ENCODE data around the gene OTC.

Gene OTC

GRCh38 chrX:38357747-38358673 is 5.6 kb downstream of the OTC start:
- no peak for DNase-seq (ENCODE audit: low read depth in 2 of 2)

DNA sequence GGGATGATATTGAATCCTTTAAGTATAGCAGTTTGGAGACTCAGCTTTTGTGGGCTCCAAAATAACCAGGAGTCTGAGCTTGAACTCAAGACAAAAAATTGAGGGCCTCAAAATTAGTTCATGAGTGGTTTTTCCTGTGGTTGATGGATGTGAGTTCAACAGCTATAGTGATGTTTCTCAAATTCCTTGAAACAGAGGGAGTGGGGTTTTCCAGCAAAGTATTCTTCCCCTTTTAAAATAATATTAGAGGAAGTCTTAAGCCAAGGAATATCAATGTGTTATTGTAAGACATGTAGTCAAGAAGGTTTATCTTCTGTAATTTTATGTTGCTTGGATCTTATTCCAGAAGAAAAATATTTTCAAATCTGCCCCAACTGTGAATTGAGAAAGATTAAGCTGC is 10.6 kb downstream of the OTC start:
- DNase-seq (ENCODE audit: low read depth in 2 of 2): no peak

DNA sequence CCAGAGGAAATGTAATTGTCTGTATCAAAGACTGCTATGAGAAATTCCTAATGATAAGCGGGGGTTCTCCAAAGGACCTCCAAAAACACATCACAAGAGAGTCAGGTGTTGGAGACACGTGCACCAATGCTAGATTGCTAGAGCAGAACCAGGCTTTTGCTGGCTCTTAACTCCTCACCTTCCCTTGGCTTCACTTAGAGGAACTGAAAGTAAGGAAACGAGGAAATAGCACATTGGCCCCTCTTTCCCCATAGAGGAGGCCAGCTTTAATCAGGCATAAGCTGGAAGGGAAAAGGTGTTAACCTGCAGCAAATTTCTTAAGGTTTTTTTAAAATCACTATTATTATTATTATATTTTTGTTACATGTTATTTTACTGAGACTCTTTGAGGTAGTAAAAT is 13.6 kb downstream of the OTC start:
- DNase-seq (ENCODE audit: low read depth in 2 of 2): no peak

GRCh38 chrX:38368774-38369173 is 16.4 kb downstream of the OTC start:
- no peak for DNase-seq (ENCODE audit: low read depth in 2 of 2)

- no peak for DNase-seq (ENCODE audit: low read depth in 2 of 2)
These were observed 19.2 kb downstream of the OTC start for GRCh38 chrX:38371641-38372040.

DNA sequence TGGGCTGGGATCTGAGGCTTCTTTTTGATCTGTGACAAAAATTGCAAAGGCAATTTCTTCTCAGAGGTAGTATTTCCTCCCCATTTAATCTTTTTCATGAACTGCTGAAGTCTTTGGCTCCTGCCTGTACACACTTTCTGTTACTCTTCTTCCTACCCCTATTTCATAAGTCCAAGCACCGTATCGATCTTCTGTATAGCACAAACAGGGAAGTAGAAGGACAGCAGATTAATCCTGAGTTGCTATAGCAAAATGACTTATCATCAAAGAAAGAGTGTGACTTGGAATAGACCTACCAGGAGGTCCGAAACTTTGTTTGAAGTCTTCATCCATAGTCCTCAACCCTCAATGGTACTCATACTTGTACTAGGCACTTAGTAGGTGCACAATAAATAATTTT is 22.0 kb downstream of the OTC start:
- no peak for DNase-seq (ENCODE audit: low read depth in 2 of 2)

- no peak for DNase-seq (ENCODE audit: low read depth in 2 of 2)
These were observed 23.5 kb downstream of the OTC start for GRCh38 chrX:38375891-38376290.

GRCh38 chrX:38376747-38377146 is 24.3 kb downstream of the OTC start:
- no peak for DNase-seq (ENCODE audit: low read depth in 2 of 2)

GRCh38 chrX:38379088-38379487 is 26.7 kb downstream of the OTC start:
- no peak for DNase-seq (ENCODE audit: low read depth in 2 of 2)

GRCh38 chrX:38382663-38383062 is 30.3 kb downstream of the OTC start:
- DNase-seq (ENCODE audit: low read depth in 2 of 2): no peak

DNA sequence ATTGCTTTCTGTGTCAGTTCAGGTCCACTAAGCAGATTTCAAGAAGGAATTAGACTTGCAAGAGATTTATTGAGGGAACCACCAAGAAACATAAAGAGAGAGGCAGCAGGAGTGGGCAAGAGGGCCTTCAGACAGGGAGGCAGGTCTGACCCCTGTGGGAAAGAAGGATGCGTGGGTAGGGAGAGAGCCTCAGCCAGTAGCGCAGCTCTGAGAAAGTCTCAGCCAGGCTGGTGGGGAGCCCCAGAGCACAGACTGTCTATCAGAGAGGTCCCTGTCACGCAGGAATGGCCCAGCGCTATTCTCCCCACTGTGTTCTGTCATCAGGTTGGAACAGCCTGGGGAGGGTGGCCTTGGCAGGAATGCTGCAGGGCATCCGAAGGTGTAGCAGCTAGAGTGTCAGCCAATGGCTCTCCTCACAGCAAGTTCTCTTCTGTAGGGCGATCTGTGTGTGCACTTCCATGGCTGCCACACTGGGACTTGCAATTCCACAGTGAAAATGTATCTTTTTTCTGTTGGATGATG is 48.0 kb downstream of the OTC start:
- no peak for DNase-seq (ENCODE audit: low read depth in 2 of 2)

- no peak for DNase-seq (ENCODE audit: low read depth in 2 of 2)
These were observed 49.7 kb downstream of the OTC start for GRCh38 chrX:38402118-38402517.

DNA sequence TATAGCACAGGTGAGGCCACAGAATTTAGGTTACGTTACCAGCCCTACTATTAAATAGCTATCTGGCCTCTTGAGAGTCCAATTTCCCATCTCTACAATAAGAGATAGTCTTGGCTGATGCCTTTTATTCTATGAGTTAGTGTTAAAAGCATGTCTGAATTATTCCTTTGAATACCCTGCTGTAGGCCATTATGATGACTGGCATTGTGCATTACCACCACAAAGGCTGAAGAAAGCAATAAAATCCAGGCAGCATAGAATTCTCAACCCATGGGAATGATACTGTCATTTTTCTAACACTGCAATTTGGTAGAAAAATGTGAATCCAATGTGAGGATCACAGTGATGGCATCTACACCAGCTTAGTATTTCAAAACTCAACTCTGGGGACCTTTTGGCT is 51.4 kb downstream of the OTC start:
- no peak for DNase-seq (ENCODE audit: low read depth in 2 of 2)

DNA sequence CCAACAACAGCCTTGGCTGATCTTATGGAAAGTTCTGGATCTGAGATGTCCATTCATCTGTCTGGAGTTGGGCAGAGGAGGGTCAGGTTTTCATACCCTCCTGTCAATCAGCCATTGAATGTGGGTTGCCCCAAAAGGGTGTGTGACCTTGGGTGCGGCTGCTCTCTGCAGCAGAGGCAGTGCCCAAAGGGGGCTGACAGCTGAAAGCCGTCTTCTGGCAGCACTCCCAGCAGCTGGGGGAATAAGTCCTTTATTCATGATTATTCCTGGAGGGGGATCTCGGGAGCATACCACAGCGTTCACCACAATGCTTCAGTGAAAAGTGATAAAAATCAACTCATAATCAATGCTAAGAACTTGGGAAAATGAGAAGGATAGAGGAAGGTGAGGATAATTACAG is 54.7 kb downstream of the OTC start:
- no peak for DNase-seq (ENCODE audit: low read depth in 2 of 2)

- no peak for DNase-seq (ENCODE audit: low read depth in 2 of 2)
These were observed 56.9 kb downstream of the OTC start for GRCh38 chrX:38409289-38409688.

- no peak for DNase-seq (ENCODE audit: low read depth in 2 of 2)
These were observed 74.4 kb downstream of the OTC start for GRCh38 chrX:38426785-38427184.

DNA sequence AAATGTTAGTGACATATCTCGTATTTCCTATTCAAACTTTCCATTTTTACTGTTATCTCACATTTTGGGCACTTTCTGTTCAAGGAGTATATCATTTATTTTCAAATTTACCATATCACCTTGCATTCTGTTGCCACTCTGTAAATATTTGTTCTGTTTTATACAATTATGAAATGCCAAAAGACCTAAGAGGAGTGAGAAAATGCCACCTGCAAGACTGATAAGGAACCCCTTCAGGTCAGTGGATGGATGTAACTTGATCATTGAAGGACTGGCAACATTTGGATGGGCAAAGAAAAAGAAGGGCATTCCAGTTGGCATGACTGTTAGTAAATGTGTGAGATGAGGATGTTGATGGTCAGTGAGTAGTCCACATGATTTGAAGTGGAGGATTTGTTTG is 79.1 kb downstream of the OTC start:
- no peak for DNase-seq (ENCODE audit: low read depth in 2 of 2)

- no peak for DNase-seq (ENCODE audit: low read depth in 2 of 2)
These were observed 82.7 kb downstream of the OTC start for GRCh38 chrX:38435130-38435529.

GRCh38 chrX:38437093-38437492 is 84.7 kb downstream of the OTC start:
- DNase-seq (ENCODE audit: low read depth in 2 of 2): no peak

GRCh38 chrX:38438321-38438720 is 85.9 kb downstream of the OTC start:
- DNase-seq (ENCODE audit: low read depth in 2 of 2): no peak

DNA sequence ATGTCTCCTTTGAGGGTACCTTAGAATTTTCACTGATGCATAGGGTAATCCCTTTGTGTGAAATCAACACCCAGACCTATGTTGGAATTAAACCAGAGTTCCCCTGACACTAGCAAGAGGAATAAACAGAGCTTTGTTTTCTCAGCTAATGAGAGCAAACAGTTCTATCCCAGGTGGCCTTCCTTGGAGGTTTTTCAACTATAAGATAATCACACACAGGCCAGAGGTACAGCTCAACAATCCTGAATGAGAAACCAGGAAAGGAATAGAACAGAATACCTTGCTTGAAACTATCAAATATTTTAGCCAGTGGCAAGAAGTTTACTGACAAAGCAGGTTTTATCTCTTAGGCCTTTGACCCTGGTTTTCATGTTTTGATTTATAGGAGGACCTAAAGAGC is 100.2 kb downstream of the OTC start:
- no peak for DNase-seq (ENCODE audit: low read depth in 2 of 2)

- DNase-seq (ENCODE audit: low read depth in 2 of 2): no peak
These were observed 105.7 kb downstream of the OTC start for GRCh38 chrX:38458071-38458470.

DNA sequence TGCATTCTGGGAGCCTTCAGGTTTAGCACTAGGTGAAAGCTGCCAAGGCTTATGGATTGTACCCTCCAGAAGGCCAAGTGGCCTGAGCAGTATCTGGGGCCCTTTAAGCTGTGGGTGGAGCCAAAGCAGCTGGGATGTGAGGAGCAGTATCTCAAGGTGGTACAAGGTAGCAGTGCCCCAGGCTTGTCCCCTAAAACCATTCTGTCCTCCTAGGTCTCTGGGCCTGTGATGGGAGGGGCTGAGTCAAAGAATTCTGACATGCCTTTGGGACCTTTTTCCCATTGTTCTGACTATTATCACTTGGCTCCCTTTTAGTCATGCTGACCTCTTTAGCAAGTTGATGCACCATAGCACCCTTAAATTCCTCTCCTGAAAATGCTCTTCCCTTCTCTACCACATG is 109.9 kb downstream of the OTC start:
- DNase-seq (ENCODE audit: low read depth in 2 of 2): no peak

GRCh38 chrX:38465686-38466085 is 113.3 kb downstream of the OTC start:
- no peak for DNase-seq (ENCODE audit: low read depth in 2 of 2)

Data from stimulated activated CD8-positive, alpha-beta memory T cell treated with anti-CD3 and anti-CD28 coated beads, Interleukin-2, amount 100 ng/mL, for 48 hours (primary cell).